Heart right ventricle (tissue), 16 donors: ENCODE results near the gene ADO. TPM values are rescaled to one million over a fixed set of nuclear protein-coding genes. Genes with fewer than 3 reads are reported as not detected.

Experiments
- ATAC-seq, 8 donors: fragments of 200-7000 bp; cut with Tn5 transposase; one replicate each; pipeline ENCODE4 v1.9.1; 2020; ENCODE audit warnings: mild to moderate bottlenecking in 8 of 8, moderate library complexity in 8 of 8, moderate number of reproducible peaks in 1 of 8
- DNase-seq, 2 donors: peaks; one replicate each; pipeline ENCODE4 v3.0.0-alpha.2; 2020
- H3K27ac ChIP-seq, 10 donors: fragments of 200-600 bp; sonication (generic) in 2 of 10; one replicate each; pipeline versions ENCODE4 v1.5.0 to v1.8.0; 2020 to 2022; ENCODE audit warnings: mild to moderate bottlenecking in 3 of 10
- H3K27me3 ChIP-seq, 7 donors: fragments of 200-600 bp; one replicate each; pipeline ENCODE4 v1.8.0; 2021 to 2022; ENCODE audit warnings: mild to moderate bottlenecking in 2 of 7
- H3K36me3 ChIP-seq, 9 donors: fragments of 200-600 bp; sonication (generic) in 1 of 9; one replicate each; pipeline versions ENCODE4 v1.5.0 to v1.8.0; 2020 to 2022; ENCODE audit warnings: mild to moderate bottlenecking in 2 of 9
- H3K4me1 ChIP-seq, 9 donors: fragments of 200-600 bp; sonication (generic) in 1 of 9; one replicate each; pipeline versions ENCODE4 v1.5.0 to v1.8.0; 2020 to 2022; ENCODE audit warnings: mild to moderate bottlenecking in 4 of 9
- H3K4me3 ChIP-seq, 10 donors: fragments of 200-600 bp; sonication (generic) in 2 of 10; one replicate each; pipeline versions ENCODE4 v1.5.0 to v1.8.0; 2020 to 2022; ENCODE audit warnings: mild to moderate bottlenecking in 7 of 10, moderate library complexity in 2 of 10
- H3K9me3 ChIP-seq, 11 donors: fragments of 200-600 bp in 10 of 11; sonication (generic) in 2 of 11; one replicate each; pipeline versions ENCODE4 v1.5.0 to v1.8.0; 2013 to 2022; ENCODE audit warnings: mild to moderate bottlenecking in 2 of 11, control low read depth in 1 of 11, moderate library complexity in 1 of 11
- CTCF ChIP-seq, 9 donors: fragments of 200-600 bp; sonication (generic) in 2 of 9; IDR thresholded peaks; one replicate each; pipeline versions ENCODE4 v1.5.0 to v1.8.0; 2021 to 2022; ENCODE audit warnings: antibody characterized with exemption in 9 of 9, mild to moderate bottlenecking in 5 of 9, moderate library complexity in 1 of 9
- WGBS, 2 donors: extraction: QIAGEN DNeasy Blood & Tissue Kit; methylation state at CpG; one replicate each; pipeline ENCODE4 v1.1.7; 2013; ENCODE audit warnings: inconsistent platforms in 1 of 2; 5-methylcytosine and 5-hydroxymethylcytosine counted together
- intact Hi-C, 10 donors: fragments of 100-400 bp; cut with DNase I; formaldehyde crosslinking; loops; one replicate each; pipeline versions ENCODE4 v1.11.1 to v1.14.2; 2022
- polyA plus RNA-seq, 2 donors: library from polyadenylated mRNA; stranded (reverse); fragments of 200-250 nt; gene quantifications; one replicate each; pipeline ENCODE4 v1.2.3, GENCODE V29; 2013
- total RNA-seq, 10 donors: library from RNA; stranded (reverse); fragmentation: NEBNext Ultra II Directional in 3 of 10; extraction: Animal tissue kit (Norgen Biotek cat#: 25700) in 3 of 10; gene quantifications; one replicate each; pipeline versions ENCODE4 v1.2.1 to v1.2.4, GENCODE V29; 2021 to 2023
- donor health status: Arrhythmogenic right ventricular cardiomyopathy.
- donor health status: ischemic (EF 13 %, LVEDD 7.1; RV severe dilation, severe dysfunction).
- donor health status: healthy with polysubstance abuse.
- donor health status: DM: no; HTN: yes; CAD: no.
- donor health status: DM: no; HTN: no; CAD: no.
- donor health status: ischemic (EF 25% LVEDD 6.9; RV normal size, moderate dysfunction).
- donor health status: ischemic (EF 25% LVEDD 5.7; RV mildly dilated, moderate dysfunction).
- donor health status: healthy.
- donor health status: DM: yes; HTN: yes; CAD: no.
- donor health status: Ischemic cardiomyopathy.
- donor health status: ischemic (EF 35%, LVEDD 5.7; RV mildly dilated, moderate dysfunction).
- donor health status: nonischemic (EF 11% LVEDD 7.7; RV severe dilation, severe dysfunction).
- donor health status: DM: yes; HTN: yes; CAD: no.
- donor health status: PGD.
- donor health status: ischemic (EF 29% LVEDD 5.4; RV normal size, mild dysfunction).
- donor health status: nonischemic (EF 23%, LVEDD 6.1; RV moderate dilation, normal function).

Gene ADO
- total and polyA plus RNA-seq, 12 donors: 5.1 to 21.0 (median 17.0) TPM

- Histone ChIP-seq H3K27ac (no peak overlapping the region), H3K36me3 (no peaks in the 10 kb centered on the region), H3K4me3 (no peak overlapping the region), H3K9me3 (peaks cover 0 to 2% (median 0%) of the 10 kb centered on the region in 11 donors), H3K4me1 (peaks cover 0 to 25% (median 0%) of the 10 kb centered on the region in 9 donors), H3K27me3 (peaks cover 0 to 4% (median 0%) of the 10 kb centered on the region in 7 donors)
- intact Hi-C loops: no loop called here
- 72 to 80% methylated on average over 5 of the region's 5 CpGs for WGBS, 2 donors
- DNase-seq (no peak), ATAC-seq (no peak)
- no peak for TF ChIP-seq CTCF (IDR thresholded peaks at IDR 0.05)
These were observed 49.2 kb downstream of the ADO start for GRCh38 chr10:62853710-62854109.

GRCh38 chr10:62856021-62856420 lies 51.5 kb downstream of the ADO start:
- Histone ChIP-seq H3K27ac (no peak overlapping the region), H3K4me3 (no peak overlapping the region), H3K4me1 (peaks cover 0 to 26% (median 0%) of the 10 kb centered on the region in 9 donors), H3K36me3 (no peaks in the 10 kb centered on the region), H3K27me3 (peaks cover 0 to 4% (median 0%) of the 10 kb centered on the region in 7 donors), H3K9me3 (no peaks in the 10 kb centered on the region)
- 60 to 76% methylated on average over 4 of the region's 4 CpGs for WGBS, 2 donors
- ATAC-seq (no peak), DNase-seq (no peak)
- no peak for TF ChIP-seq CTCF (IDR thresholded peaks at IDR 0.05)
- intact Hi-C loops: no loop called here

Other genes starting within 250 kb of the ADO start
- 10 to 100 TPM in 1 of 10 donors, 1 to 10 TPM in 7, under 1 TPM in 2; 0.49 to 19.3 (median 3.6) TPM for gene EGR2, start 11.6 kb downstream of the ADO start, total RNA-seq
- 1 to 10 TPM in 1 of 2 donors, under 1 TPM in 1; 0.99 to 2.2 TPM for gene EGR2, start 11.6 kb downstream of the ADO start, polyA plus RNA-seq